Chondrocyte (in vitro differentiated cells): ENCODE results near the gene NEO1. TPM values are rescaled to one million over a fixed set of nuclear protein-coding genes. Genes with fewer than 3 reads are reported as not detected.
"Not testable (repeated sequence)": the region's sequence is repeated elsewhere in the genome, so short reads cannot be mapped to it uniquely, and the experiment has no call there.

Experiments used
- DNase-seq: peaks from one replicate; pipeline ENCODE4 v3.0.0; 2021; ENCODE audit warnings: mixed read lengths, low spot score
- H3K27ac Mint-ChIP-seq: one replicate; pipeline ENCODE4 v1.8.0; 2021; ENCODE audit warnings: mild to moderate bottlenecking, moderate library complexity, mixed read lengths; ENCODE audit not compliant: unreplicated experiment
- H3K27me3 Mint-ChIP-seq: 2 replicates; pipeline ENCODE4 v1.8.0; 2021; ENCODE audit warnings: low read depth, mixed read lengths
- H3K36me3 Mint-ChIP-seq: 2 replicates; pipeline ENCODE4 v1.8.0; 2021; ENCODE audit warnings: low read depth, mixed read lengths
- H3K4me1 Mint-ChIP-seq: 2 replicates; pipeline ENCODE4 v1.8.0; 2021; ENCODE audit warnings: low read depth, mild to moderate bottlenecking, mixed read lengths
- H3K4me3 Mint-ChIP-seq: one replicate; pipeline ENCODE4 v1.8.0; 2021; ENCODE audit warnings: mild to moderate bottlenecking, moderate library complexity, mixed read lengths; ENCODE audit not compliant: unreplicated experiment
- H3K9me3 Mint-ChIP-seq: 2 replicates; pipeline ENCODE4 v1.8.0; 2021; ENCODE audit warnings: low read depth, mixed read lengths
- total RNA-seq: library from RNA; stranded (reverse); gene quantifications from 3 replicates; pipeline ENCODE4 v1.2.1, GENCODE V29; 2021
- TF ChIP-seq, protein P1 (sequence below): fragments of 200-600 bp; sonication (generic); IDR thresholded peaks from 2 replicates; pipeline ENCODE4 v1.5.0; 2021; ENCODE audit warnings: antibody characterized with exemption, mild to moderate bottlenecking, moderate library complexity

Gene NEO1
- total RNA-seq, 1 donor from 2014 or later: 42.1 TPM

DNA sequence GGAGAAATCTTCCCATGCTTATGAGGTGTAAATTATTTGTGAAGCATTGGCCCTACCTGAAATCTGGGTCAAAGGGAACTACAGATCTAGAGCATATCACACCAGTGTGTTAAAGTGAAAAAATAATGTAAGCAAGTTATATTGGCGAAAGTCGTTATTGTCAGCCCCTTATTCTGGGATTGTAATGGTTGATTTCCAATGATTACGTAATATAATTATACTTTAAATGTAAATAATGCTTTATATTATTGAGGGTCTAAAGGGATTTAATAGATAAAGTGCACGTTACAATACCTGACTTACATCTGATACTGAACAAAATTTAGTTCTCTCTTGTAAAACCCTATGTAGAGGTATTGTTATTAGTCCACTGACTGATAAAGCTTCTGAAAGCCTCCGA, 101.2 kb downstream of the NEO1 start:
- Mint-ChIP-seq H3K4me1 (no peaks in the 10 kb centered on the region), H3K9me3 (peaks cover 31% of the 10 kb centered on the region), H3K36me3 (peaks cover 17% of the 10 kb centered on the region), H3K27me3 (no peaks in the 10 kb centered on the region), H3K4me3 (no peak overlapping the region), H3K27ac (no peak overlapping the region)
- no peak for DNase-seq
- TF ChIP-seq, protein P1, sequence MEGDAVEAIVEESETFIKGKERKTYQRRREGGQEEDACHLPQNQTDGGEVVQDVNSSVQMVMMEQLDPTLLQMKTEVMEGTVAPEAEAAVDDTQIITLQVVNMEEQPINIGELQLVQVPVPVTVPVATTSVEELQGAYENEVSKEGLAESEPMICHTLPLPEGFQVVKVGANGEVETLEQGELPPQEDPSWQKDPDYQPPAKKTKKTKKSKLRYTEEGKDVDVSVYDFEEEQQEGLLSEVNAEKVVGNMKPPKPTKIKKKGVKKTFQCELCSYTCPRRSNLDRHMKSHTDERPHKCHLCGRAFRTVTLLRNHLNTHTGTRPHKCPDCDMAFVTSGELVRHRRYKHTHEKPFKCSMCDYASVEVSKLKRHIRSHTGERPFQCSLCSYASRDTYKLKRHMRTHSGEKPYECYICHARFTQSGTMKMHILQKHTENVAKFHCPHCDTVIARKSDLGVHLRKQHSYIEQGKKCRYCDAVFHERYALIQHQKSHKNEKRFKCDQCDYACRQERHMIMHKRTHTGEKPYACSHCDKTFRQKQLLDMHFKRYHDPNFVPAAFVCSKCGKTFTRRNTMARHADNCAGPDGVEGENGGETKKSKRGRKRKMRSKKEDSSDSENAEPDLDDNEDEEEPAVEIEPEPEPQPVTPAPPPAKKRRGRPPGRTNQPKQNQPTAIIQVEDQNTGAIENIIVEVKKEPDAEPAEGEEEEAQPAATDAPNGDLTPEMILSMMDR: no peak

- no peak overlapping the region for H3K4me3 Mint-ChIP-seq
- no peak overlapping the region for H3K27ac Mint-ChIP-seq
- no peak for DNase-seq
- TF ChIP-seq, protein P1: no peak
- H3K27me3 Mint-ChIP-seq: no peaks in the 10 kb centered on the region
- H3K4me1 Mint-ChIP-seq: peaks cover 6% of the 10 kb centered on the region
- H3K9me3 Mint-ChIP-seq: peaks cover 22% of the 10 kb centered on the region
- H3K36me3 Mint-ChIP-seq: peaks cover 15% of the 10 kb centered on the region
These were observed 104.3 kb downstream of the NEO1 start for GRCh38 chr15:73156431-73157191.

GRCh38 chr15:73161546-73161945, 109.3 kb downstream of the NEO1 start:
- Mint-ChIP-seq H3K27me3 (no peaks in the 10 kb centered on the region), H3K27ac (no peak overlapping the region), H3K4me3 (no peak overlapping the region), H3K36me3 (peaks cover 6% of the 10 kb centered on the region), H3K4me1 (peaks cover 11% of the 10 kb centered on the region), H3K9me3 (peaks cover 4% of the 10 kb centered on the region)
- TF ChIP-seq, protein P1: no peak
- DNase-seq: no peak

DNA sequence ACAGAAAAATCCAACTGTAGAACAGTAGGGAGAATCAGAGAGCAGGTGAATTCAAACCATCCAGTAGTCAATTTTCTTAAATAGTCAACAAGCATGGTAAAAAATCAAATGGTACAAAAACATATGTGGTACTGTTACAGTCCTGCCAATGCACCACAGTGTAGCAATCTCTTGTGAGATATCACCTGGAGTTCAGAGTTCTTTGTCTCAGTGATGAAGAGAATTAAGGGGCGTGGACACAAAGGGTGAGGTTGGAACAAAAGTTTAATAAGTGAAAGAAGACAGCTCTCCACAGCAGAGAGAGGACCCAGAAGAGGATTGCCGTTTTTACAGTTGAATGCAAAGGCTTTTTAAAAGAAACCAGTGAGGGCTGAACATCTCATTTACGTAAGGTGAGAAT, 113.2 kb downstream of the NEO1 start:
- Mint-ChIP-seq H3K27ac (no peak overlapping the region), H3K36me3 (peaks cover 4% of the 10 kb centered on the region), H3K4me1 (peaks cover 11% of the 10 kb centered on the region), H3K9me3 (peaks cover 4% of the 10 kb centered on the region), H3K27me3 (no peaks in the 10 kb centered on the region), H3K4me3 (no peak overlapping the region)
- DNase-seq: no peak
- TF ChIP-seq, protein P1: no peak

- peaks cover 11% of the 10 kb centered on the region for H3K4me1 Mint-ChIP-seq
- TF ChIP-seq, protein P1: no peak
- H3K27ac Mint-ChIP-seq: no peak overlapping the region
- peaks cover 4% of the 10 kb centered on the region for H3K9me3 Mint-ChIP-seq
- peaks cover 4% of the 10 kb centered on the region for H3K36me3 Mint-ChIP-seq
- no peak for DNase-seq
- no peak overlapping the region for H3K4me3 Mint-ChIP-seq
- no peaks in the 10 kb centered on the region for H3K27me3 Mint-ChIP-seq
These were observed 113.6 kb downstream of the NEO1 start for GRCh38 chr15:73165844-73166243.

- not testable (repeated sequence) for H3K27me3 Mint-ChIP-seq, H3K9me3 Mint-ChIP-seq, H3K27ac Mint-ChIP-seq
These were observed 114.4 kb downstream of the NEO1 start for GRCh38 chr15:73166711-73167110.

More at GRCh38 chr15:73166711-73167110, 114.4 kb downstream of the NEO1 start:
- not testable (repeated sequence) for H3K36me3 Mint-ChIP-seq, DNase-seq, H3K4me3 Mint-ChIP-seq, H3K4me1 Mint-ChIP-seq
